ENCODE measurements around the gene NUFIP1. TPM values are rescaled to one million over a fixed set of nuclear protein-coding genes. Genes with fewer than 3 reads are reported as not detected.

NUFIP1 gene
- total RNA-seq, 1 donor from 2014 or later: 5.5 TPM

DNA sequence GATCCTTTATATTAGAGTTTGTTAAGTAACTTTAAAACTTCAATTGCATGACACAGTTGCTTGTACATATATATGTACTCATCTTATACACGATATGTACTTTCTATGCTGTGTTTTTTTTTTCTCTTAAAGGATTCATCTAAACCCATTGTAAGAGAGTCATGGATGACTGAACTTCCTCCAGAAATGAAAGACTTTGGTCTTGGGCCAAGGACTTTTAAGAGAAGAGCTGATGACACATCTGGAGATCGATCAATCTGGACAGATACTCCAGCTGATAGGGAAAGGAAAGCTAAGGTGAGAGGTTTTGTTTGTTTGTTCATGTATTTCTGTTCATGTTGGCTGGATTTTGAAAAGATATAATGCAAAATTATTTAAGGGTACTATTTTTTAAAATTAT, 26.0 kb upstream of the NUFIP1 start:
- peak; percentile 6 for DNase-seq (ENCODE audit: low read depth)
- TF ChIP-seq, protein P1, sequence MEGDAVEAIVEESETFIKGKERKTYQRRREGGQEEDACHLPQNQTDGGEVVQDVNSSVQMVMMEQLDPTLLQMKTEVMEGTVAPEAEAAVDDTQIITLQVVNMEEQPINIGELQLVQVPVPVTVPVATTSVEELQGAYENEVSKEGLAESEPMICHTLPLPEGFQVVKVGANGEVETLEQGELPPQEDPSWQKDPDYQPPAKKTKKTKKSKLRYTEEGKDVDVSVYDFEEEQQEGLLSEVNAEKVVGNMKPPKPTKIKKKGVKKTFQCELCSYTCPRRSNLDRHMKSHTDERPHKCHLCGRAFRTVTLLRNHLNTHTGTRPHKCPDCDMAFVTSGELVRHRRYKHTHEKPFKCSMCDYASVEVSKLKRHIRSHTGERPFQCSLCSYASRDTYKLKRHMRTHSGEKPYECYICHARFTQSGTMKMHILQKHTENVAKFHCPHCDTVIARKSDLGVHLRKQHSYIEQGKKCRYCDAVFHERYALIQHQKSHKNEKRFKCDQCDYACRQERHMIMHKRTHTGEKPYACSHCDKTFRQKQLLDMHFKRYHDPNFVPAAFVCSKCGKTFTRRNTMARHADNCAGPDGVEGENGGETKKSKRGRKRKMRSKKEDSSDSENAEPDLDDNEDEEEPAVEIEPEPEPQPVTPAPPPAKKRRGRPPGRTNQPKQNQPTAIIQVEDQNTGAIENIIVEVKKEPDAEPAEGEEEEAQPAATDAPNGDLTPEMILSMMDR (conservative IDR thresholded peaks at IDR 0.05; ENCODE audit: low read depth, low read length): no peak
- no peak overlapping the region for H3K4me3 ChIP-seq (ENCODE audit: low read depth, low read length)

DNA sequence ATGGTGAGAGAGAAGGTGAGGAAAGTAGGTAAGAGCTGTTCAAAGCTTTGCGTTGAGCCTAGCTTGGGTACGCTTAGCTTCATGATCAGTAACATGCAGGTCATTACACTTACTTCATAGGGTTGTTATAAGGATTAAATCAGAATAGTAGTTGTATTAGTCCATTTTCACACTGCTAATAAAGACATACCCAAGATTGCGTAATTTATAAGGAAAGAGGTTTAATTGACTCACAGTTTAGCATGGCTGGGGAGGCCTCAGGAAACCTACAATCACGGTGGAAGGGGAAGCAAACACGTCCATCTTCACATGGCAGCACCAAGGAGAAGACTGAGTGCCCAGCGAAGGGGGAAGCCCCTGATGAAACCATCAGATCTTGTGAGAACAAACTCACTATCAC, 21.9 kb upstream of the NUFIP1 start:
- DNase-seq (ENCODE audit: low read depth): no peak
- TF ChIP-seq, protein P1 (conservative IDR thresholded peaks at IDR 0.05; ENCODE audit: low read depth, low read length): no peak
- H3K4me3 ChIP-seq (ENCODE audit: low read depth, low read length): no peak overlapping the region

DNA sequence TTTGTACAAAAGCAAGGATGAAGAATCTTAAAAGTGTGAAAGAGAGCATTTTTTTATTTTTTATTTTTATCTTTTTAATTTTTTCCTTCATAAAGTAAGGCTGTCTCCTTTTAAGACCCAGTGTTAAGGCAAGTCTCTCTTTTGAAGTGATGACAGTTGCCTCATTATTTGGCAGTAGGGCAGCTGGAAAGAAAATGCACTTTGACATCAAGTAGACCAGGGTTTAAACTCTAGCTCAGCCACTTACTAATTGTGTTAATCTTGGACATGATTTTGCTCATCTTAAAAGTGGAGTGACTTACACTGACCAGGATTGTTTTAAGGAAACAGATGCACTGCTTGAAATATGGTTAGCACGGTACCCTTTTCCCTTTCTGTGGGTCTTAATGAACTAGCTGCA, 18.6 kb upstream of the NUFIP1 start:
- no peak for DNase-seq (ENCODE audit: low read depth)
- H3K4me3 ChIP-seq (ENCODE audit: low read depth, low read length): no peak overlapping the region

DNA sequence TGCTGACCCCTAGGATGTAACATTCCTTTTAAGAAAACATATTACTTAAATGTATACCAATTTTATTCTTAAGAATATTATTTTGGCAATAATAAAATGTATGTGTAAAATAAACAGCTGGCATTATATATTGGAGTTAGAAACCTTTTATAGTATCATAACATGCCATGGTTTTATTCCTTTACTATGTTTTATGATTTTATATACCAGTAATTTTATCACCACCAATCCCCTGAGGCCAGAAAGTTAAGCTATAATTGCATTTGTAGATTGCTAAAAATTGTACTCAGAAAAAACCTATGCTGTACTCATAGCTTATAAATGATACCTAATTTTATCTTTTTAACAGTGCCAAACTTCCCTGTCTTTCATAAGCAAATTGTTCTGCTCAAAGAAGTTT, 18.0 kb upstream of the NUFIP1 start:
- TF ChIP-seq, protein P1 (conservative IDR thresholded peaks at IDR 0.05; ENCODE audit: low read depth, low read length): no peak
- no peak for DNase-seq (ENCODE audit: low read depth)
- no peak overlapping the region for H3K4me3 ChIP-seq (ENCODE audit: low read depth, low read length)

More for the DNA sequence above, 18.6 kb upstream of the NUFIP1 start:
- TF ChIP-seq, protein P1 (conservative IDR thresholded peaks at IDR 0.05; ENCODE audit: low read depth, low read length): no peak

DNA sequence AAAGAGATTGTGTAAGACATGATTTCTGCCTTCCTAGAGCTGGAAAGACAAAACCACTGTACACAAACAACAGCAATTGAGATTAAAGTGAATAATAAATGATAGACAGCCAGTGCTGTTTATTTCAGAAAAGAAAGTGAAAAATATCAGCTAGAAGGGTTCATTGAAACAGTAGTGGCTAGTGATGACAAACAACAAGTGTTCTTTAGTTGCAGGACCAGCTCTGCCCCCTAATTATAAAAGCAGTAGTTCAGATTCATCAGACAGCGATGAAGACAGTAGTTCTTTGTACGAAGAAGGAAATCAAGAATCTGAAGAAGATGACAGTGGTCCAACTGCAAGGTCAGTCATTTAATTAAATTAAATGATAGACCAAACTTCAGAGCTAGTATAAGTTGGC, 14.8 kb upstream of the NUFIP1 start:
- DNase-seq (ENCODE audit: low read depth): no peak
- H3K4me3 ChIP-seq (ENCODE audit: low read depth, low read length): no peak overlapping the region
- TF ChIP-seq, protein P1 (conservative IDR thresholded peaks at IDR 0.05; ENCODE audit: low read depth, low read length): no peak

DNA sequence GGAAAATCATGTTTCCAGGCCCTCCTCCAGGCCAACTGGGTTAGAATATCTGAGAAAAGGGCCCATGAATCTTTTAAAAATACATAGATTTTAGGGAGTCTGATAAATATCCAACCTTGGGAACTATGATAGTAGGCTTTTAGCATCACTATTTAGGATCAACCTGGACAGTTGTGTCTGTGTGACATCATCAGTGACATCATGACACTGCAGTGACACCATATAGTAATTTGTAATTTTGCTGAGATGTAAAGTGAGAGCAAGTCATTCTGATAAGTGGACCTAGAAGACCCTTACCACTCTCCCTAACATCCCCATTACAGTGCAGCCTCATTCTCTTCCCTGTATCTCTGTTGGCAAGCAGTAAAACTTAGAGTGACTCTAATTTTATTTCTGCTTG, 14.1 kb upstream of the NUFIP1 start:
- no peak overlapping the region for H3K4me3 ChIP-seq (ENCODE audit: low read depth, low read length)
- no peak for DNase-seq (ENCODE audit: low read depth)
- TF ChIP-seq, protein P1 (conservative IDR thresholded peaks at IDR 0.05; ENCODE audit: low read depth, low read length): no peak

DNA sequence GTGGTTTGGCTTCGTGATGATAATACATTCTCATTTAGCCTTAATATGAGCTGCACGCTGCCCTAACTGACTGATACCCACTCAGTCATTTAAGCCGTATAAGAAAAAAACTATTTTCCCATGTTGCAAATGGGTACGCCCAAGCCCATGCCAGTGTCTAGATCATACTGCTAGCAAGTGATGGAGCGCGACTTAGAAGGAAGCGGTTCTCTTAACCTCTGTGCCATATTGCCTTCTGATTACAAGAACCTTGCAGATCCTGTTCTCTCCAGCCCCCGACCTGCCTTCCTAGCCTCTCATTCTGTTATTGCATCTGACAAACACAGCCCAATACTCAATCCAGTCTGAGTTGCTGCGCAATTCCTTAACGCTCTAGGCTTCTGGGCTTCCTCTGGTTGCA, 670 bp upstream of the NUFIP1 start:
- TF ChIP-seq, protein P1 (conservative IDR thresholded peaks at IDR 0.05; ENCODE audit: low read depth, low read length): no peak
- no peak for DNase-seq (ENCODE audit: low read depth)
- peak overlapping the region; percentile 95 for H3K4me3 ChIP-seq (ENCODE audit: low read depth, low read length)

All from epithelial cell of proximal tubule (primary cell).